Activated naive CD8-positive, alpha-beta T cell treated with anti-CD3 and anti-CD28 coated beads, Interleukin-2, amount 10 ng/mL, durations not matched to agents 7 days and 5 days (primary cell): ENCODE measurements around the gene SUSD3. TPM values are rescaled to one million over a fixed set of nuclear protein-coding genes. Genes with fewer than 3 reads are reported as not detected.

Source experiments
- ATAC-seq: fragments of 150-1000 bp; cut with Tn5 transposase; one replicate; pipeline ENCODE4 v1.10.0; 2021; ENCODE audit warnings: low read depth, moderate library complexity
- POLR2A ChIA-PET: fragments of 350-600 bp; sonication (Branson Sonifier 250); formaldehyde crosslinking; loops from one replicate; lab custom pipeline; 2021; ENCODE audit warnings: antibody characterized with exemption; lab: Charles Lee
- DNase-seq: peaks from one replicate; pipeline ENCODE4 v3.0.0; 2021
- H3K27ac Mint-ChIP-seq: one replicate; pipeline ENCODE4 v1.8.0; 2022; ENCODE audit warnings: mild to moderate bottlenecking, mixed read lengths
- H3K27me3 Mint-ChIP-seq: one replicate; pipeline ENCODE4 v1.8.0; 2022; ENCODE audit warnings: mild to moderate bottlenecking, moderate library complexity, mixed read lengths
- H3K36me3 Mint-ChIP-seq: one replicate; pipeline ENCODE4 v1.8.0; 2021; ENCODE audit warnings: mild to moderate bottlenecking, mixed read lengths
- H3K4me1 Mint-ChIP-seq: one replicate; pipeline ENCODE4 v1.8.0; 2021; ENCODE audit warnings: mixed read lengths
- H3K4me3 Mint-ChIP-seq: one replicate; pipeline ENCODE4 v1.8.0; 2022; ENCODE audit warnings: mild to moderate bottlenecking, moderate library complexity, mixed read lengths
- H3K9me3 Mint-ChIP-seq: one replicate; pipeline ENCODE4 v1.8.0; 2021; ENCODE audit warnings: mixed read lengths
- total RNA-seq, 2 experiments: library from RNA; stranded (reverse); gene quantifications; one replicate each; pipeline ENCODE4 v1.2.3, GENCODE V29; 2021

The SUSD3 gene
- total RNA-seq, 2 experiments from 2014 or later, result 68.0 to 70.4 TPM

DNA sequence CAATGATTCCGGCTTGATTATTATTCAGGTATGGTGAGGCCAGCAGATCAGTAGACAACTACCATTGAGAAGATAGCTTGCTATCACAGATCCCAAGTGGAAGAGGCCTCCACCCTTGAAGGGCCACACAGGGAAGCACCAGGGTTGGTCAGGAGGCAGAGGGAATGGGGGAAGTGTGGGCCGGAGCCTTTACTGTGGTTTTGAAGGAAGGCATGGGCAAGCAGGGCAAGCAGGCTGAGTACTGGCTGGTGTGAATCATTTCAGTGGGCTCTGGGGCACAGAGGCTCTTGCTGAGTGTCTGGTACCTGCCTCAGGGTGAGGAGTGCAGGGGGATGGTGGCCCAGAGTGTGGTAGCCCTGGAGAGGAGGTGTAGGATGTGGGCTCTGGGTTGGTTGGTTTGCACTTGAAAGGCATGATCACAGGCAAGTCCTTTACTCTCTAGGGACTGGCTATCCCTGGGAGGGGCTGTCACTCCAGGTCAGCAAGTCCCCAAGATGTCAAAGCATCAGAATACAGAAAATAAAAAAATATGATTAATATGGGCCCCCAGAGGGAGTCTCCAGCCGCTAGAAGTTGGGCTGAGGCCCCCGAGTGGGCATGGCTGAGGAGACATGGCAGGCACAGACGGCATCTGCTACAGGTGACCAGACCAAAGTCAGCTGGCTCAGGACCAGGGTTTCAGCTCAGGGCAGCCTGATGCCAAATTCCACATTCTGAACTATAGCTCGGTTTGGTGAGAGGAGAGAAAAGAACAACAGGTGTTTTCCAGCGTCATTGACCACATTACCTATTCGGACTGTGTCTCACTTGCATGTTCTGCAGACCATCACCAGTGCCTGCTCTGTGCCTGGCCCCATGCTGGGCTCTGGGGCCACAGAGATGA is 9.7 kb upstream of the SUSD3 start:
- ATAC-seq, result peak; percentile 88
- no peaks in the 10 kb centered on the region for H3K9me3 Mint-ChIP-seq
- H3K27ac Mint-ChIP-seq, result peak overlapping the region; percentile 61
- POLR2A ChIA-PET, result interaction anchor here (1.7 kb wide), 1 partner anchor 11 kb away, joined by 5 read pairs; no protein-coding TSS in a partner anchor
- H3K27me3 Mint-ChIP-seq, result peaks cover 2% of the 10 kb centered on the region
- H3K36me3 Mint-ChIP-seq, result no peaks in the 10 kb centered on the region
- peaks cover 18% of the 10 kb centered on the region for H3K4me1 Mint-ChIP-seq
- peak overlapping the region; percentile 11 for H3K4me3 Mint-ChIP-seq
- no peak for DNase-seq

DNA sequence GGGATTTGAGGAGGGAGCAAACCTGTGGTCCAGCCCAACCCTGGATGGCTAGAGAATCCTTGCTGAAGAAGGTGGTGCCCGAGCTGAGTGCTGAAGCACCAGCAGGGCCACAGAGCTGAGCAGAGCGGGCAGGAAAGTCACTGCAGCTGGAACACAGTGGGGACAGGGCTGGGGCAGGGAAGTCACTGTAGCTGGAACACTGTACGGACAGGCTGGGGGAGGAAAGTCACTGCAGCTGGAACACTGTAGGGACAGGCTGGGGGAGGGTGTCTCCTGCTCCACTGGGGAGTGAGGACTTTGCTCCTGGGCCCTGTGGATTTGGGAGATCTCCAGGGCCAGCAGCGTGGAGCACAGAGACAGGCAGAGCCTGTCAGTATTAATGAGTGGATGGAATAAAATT is 9.0 kb upstream of the SUSD3 start:
- POLR2A ChIA-PET, result interaction anchor here (0.7 to 1.7 kb wide), 2 partner anchors 10 to 404 kb away, joined by 3 to 5 read pairs; no protein-coding TSS in a partner anchor
- Mint-ChIP-seq H3K36me3 (no peaks in the 10 kb centered on the region), H3K27ac (no peak overlapping the region), H3K4me3 (no peak overlapping the region), H3K27me3 (peaks cover 2% of the 10 kb centered on the region), H3K4me1 (peaks cover 18% of the 10 kb centered on the region), H3K9me3 (no peaks in the 10 kb centered on the region)
- no peak for ATAC-seq
- no peak for DNase-seq

DNA sequence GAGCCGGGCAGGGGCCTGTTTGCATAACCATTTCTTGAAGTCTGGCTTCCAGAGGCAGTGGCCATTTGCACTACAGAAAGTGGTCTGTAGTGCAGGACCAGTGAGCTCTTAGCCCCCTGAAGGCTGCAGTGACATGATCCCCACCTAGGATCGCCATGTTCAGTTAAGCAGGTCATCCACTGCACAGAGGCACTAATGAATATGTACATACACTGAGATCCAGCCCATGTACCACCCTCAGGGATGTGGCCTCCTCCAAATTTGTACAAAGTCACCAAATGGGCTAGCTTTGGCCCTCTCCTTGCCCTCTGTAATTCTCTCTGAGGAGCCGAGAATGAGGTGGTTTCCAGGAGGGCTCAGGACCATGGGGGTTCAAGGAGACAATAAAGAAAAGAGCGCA is 8.3 kb upstream of the SUSD3 start:
- H3K36me3 Mint-ChIP-seq, result no peaks in the 10 kb centered on the region
- ATAC-seq, result no peak
- H3K4me3 Mint-ChIP-seq, result no peak overlapping the region
- no peaks in the 10 kb centered on the region for H3K9me3 Mint-ChIP-seq
- DNase-seq, result no peak
- no peak overlapping the region for H3K27ac Mint-ChIP-seq
- POLR2A ChIA-PET, result interaction anchor here (0.7 to 1.7 kb wide), 4 partner anchors 9 to 403 kb away, joined by 3 to 5 read pairs (median 3); no protein-coding TSS in a partner anchor
- H3K27me3 Mint-ChIP-seq, result no peaks in the 10 kb centered on the region
- peaks cover 20% of the 10 kb centered on the region for H3K4me1 Mint-ChIP-seq

DNA sequence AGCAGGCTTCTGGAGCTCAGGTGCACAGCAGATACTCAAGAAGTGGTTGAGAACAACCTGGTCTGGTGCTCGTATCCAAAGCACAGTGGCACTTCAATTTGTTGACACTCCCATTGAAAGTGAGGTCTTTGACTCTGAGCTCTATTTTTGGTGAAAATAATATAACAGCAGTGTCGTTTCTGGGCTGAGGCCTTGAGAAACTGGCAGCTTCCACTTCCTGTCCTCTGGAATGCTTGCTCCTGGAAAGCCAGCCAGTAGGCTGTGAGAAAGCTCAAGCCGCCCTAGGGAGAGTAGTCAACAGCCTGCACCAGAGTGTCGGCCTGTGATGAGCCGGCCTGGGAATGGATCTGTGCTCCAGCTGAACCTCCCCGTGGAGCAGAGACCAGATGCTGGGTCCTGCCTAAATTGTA is 6.8 kb upstream of the SUSD3 start:
- H3K27me3 Mint-ChIP-seq, result no peaks in the 10 kb centered on the region
- POLR2A ChIA-PET, result interaction anchor here (0.5 to 2.6 kb wide), 5 partner anchors 8 to 85 kb away, joined by 3 to 13 read pairs (median 3); partner anchors contain the start of gene CARD19
- no peaks in the 10 kb centered on the region for H3K36me3 Mint-ChIP-seq
- peak overlapping the region; percentile 21 for H3K27ac Mint-ChIP-seq
- H3K4me1 Mint-ChIP-seq, result peaks cover 21% of the 10 kb centered on the region
- no peaks in the 10 kb centered on the region for H3K9me3 Mint-ChIP-seq
- ATAC-seq (no peak), DNase-seq (no peak)
- H3K4me3 Mint-ChIP-seq, result no peak overlapping the region

DNA sequence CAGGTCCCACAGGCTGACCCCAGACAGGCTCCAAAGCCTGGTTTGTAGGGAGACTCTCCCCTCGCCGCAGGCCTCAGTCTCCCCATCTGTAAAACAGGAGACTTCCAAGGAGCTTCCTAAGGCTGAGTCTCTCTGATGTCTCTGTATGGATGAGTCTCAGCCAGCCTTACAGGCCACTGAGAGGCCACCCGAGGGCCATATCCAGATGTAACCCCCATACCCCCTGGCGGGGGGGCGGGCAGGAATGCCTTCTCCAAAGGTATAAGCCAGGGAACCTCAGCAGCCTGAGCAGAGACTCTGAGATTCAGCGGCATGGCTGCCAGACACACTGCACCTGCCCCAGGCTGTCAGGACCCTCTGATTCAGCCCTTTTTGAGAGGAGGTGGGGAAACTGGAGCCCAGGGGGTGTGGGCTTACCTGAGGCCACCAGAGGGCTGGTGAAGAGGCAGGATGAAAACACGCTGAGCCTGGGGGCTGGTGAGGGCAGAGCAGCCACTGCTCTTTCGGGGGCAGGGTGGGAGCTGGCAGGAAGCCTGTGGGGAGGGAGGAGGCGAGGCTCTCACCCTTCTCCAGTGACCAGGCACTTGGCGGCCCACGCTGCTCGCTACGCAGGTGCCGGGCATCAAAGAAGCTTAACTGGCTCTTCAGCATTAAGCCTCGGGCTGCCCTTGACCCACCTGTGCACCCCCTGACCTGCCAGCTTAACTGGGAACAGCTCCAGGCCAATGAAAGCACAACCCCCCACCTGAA is 5.5 kb upstream of the SUSD3 start:
- Mint-ChIP-seq H3K27ac (no peak overlapping the region), H3K4me1 (peaks cover 26% of the 10 kb centered on the region), H3K9me3 (no peaks in the 10 kb centered on the region), H3K27me3 (no peaks in the 10 kb centered on the region), H3K4me3 (no peak overlapping the region), H3K36me3 (no peaks in the 10 kb centered on the region)
- no peak for DNase-seq
- ATAC-seq, result peak; percentile 32
- POLR2A ChIA-PET, result interaction anchor here (0.5 to 2.6 kb wide), 7 partner anchors 11 to 109 kb away, joined by 3 to 13 read pairs (median 4); no protein-coding TSS in a partner anchor

DNA sequence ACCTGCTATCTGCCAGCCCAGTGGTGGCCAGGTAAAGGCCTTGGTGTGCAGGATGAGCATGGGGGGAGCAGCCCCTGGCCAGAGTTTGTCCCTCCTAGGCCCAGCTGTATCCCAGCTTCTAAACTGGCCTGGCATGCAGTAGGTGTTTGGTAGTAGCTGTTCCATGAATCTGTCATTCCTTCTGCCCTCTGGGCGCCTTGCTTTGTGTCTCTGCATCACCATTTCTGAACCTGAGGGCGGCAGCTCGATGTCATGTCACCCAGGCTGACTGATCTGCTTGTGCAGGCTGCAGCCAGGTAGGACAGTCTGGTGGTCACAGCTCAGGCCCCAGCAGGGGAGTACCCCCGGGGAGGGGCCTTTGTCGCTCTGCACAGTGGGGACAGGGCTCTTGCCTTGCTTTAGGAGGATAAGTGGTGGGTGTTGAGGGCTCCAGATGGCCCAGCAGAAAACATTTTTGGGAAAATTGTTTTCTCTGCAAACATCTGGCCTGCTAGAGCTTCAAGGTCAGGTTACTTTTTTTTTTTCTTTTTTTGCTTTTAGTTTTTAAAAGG is 4.6 kb upstream of the SUSD3 start:
- H3K27ac Mint-ChIP-seq, result no peak overlapping the region
- no peaks in the 10 kb centered on the region for H3K36me3 Mint-ChIP-seq
- ATAC-seq, result no peak
- no peaks in the 10 kb centered on the region for H3K27me3 Mint-ChIP-seq
- no peak overlapping the region for H3K4me3 Mint-ChIP-seq
- no peak for DNase-seq
- H3K9me3 Mint-ChIP-seq, result no peaks in the 10 kb centered on the region
- H3K4me1 Mint-ChIP-seq, result peaks cover 23% of the 10 kb centered on the region
- POLR2A ChIA-PET, result interaction anchor here (0.5 to 2.6 kb wide), 7 partner anchors 11 to 110 kb away, joined by 3 to 13 read pairs (median 6); partner anchors contain the start of gene CARD19

DNA sequence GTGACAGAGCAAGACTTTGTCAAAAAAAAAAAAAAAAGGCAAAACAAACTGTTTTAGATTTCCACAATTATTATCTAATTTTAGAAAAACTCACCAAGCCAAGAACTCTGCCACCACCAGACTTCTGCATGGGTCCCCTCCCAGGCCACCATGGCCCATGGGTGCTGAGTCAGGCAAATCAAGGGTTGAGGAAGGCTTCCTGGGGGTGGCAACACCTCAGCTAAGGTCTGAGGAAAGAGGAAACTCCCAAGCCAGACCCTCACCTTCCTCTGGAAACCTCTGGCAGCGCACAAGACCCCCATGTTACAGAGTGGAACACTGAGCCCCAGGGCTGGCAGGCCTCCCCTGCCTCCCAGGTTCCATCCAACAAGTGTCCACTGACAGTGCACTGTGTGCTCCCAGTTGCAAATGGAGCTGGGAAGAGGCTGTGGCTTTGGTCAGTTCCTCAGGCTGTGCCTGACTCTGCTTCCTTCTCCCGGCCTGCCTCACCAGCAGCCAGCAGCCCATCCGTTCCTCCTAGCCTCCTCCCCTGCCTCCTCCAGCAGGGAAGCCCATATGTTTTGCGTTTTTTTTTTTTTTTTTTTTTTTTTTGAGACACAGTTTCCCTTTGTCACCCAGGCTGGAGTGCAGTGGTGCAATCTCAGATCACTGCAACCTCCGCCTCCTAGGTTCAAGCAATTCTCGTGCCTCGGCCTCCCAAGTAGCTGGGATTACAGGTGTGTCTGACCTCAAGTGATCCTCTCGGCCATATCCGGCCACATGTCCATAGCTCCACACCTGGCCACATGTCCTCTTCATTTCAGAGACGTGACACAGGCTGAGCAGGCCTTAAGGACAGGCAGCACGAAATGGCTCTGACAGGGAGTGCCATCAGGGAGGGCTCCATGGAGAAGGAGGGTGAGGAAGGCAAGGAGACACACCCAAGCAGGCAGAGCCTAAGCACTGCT is 3.5 kb upstream of the SUSD3 start:
- no peak overlapping the region for H3K4me3 Mint-ChIP-seq
- H3K9me3 Mint-ChIP-seq, result no peaks in the 10 kb centered on the region
- DNase-seq (no peak), ATAC-seq (no peak)
- POLR2A ChIA-PET, result interaction anchor here (0.6 to 1.9 kb wide), 3 partner anchors 26 to 41 kb away, joined by 4 to 7 read pairs (median 6); partner anchors contain the start of gene CARD19
- H3K4me1 Mint-ChIP-seq, result peaks cover 18% of the 10 kb centered on the region
- no peaks in the 10 kb centered on the region for H3K36me3 Mint-ChIP-seq
- no peaks in the 10 kb centered on the region for H3K27me3 Mint-ChIP-seq
- H3K27ac Mint-ChIP-seq, result peak overlapping the region; percentile 64

DNA sequence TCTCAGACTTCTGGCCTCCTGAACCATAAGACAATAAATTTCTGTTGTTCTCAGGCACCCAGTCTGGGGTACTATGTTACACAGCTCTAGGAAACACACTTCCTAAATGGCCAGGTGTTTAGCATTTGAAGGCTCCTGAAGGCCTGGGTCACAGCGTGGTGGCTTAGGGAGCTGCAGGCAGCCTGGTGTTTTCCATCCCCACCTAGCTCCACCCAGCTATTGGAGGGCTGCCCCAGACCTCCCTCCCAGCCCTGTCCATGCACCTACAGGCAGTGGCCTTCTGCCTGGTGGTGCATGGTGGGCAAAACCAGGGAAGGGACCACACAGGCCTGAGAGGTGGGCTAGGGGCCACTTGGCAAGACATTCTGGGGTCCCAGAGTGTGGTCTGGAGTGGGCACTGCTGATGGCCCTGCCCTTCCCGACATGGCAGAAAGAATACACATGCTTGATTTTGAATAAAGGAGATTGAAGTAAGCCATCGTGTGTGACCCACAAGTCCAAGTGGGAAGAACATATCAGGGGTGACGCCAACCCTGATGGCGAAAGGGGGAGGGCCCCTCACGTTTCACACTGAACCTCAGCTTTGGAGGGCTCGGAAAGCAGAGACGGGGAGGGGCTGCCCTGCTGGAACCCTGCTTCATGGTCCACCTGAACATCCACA is 1.3 kb upstream of the SUSD3 start:
- peak overlapping the region; percentile 54 for H3K27ac Mint-ChIP-seq
- H3K36me3 Mint-ChIP-seq, result peaks cover under 1% of the 10 kb centered on the region
- POLR2A ChIA-PET, result interaction anchor here (1.1 to 2.5 kb wide), 2 partner anchors 10 to 28 kb away, joined by 5 to 8 read pairs; no protein-coding TSS in a partner anchor
- ATAC-seq, result no peak
- H3K27me3 Mint-ChIP-seq, result no peaks in the 10 kb centered on the region
- no peak overlapping the region for H3K4me3 Mint-ChIP-seq
- no peaks in the 10 kb centered on the region for H3K9me3 Mint-ChIP-seq
- peaks cover 40% of the 10 kb centered on the region for H3K4me1 Mint-ChIP-seq
- DNase-seq, result no peak

DNA sequence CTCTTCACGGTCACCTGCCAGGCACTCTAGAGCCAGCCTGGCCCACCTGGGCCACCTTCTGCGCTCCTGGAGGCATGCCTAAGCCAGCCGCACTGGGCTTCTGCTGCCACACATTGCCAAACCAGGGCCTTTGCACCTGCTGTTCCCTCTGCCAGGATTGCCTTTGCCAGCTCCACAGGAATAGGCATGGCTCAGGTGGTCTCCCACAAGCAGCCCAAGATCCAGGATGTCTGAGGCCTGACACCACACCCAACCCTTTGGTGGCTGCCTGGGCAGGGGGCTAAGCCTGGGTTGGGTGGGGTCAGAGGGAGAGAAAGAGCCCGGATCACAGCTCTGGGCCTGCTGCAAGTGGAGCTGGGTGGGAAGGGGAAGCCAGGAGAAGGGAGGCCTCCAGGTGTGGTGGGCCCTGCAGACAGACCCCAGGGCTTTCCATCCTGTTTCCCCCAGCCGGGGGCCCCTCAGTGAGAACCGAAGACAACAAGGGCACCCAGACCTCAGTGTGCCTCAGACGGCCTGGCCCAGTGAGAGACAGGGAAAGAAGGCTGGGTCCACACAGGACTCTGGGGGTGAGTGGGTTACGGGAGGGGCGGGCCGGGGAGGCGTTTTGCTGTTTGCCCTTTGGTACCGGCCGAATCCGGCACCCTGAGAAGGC is 672 bp upstream of the SUSD3 start:
- Mint-ChIP-seq H3K4me3 (peak overlapping the region; percentile 61), H3K36me3 (peaks cover 4% of the 10 kb centered on the region), H3K27ac (peak overlapping the region; percentile 79), H3K9me3 (no peaks in the 10 kb centered on the region), H3K27me3 (no peaks in the 10 kb centered on the region), H3K4me1 (peaks cover 43% of the 10 kb centered on the region)
- ATAC-seq, result peak; percentile 14
- no peak for DNase-seq
- POLR2A ChIA-PET, result interaction anchor here (2.5 kb wide), 1 partner anchor 29 kb away, joined by 8 read pairs; no protein-coding TSS in a partner anchor

DNA sequence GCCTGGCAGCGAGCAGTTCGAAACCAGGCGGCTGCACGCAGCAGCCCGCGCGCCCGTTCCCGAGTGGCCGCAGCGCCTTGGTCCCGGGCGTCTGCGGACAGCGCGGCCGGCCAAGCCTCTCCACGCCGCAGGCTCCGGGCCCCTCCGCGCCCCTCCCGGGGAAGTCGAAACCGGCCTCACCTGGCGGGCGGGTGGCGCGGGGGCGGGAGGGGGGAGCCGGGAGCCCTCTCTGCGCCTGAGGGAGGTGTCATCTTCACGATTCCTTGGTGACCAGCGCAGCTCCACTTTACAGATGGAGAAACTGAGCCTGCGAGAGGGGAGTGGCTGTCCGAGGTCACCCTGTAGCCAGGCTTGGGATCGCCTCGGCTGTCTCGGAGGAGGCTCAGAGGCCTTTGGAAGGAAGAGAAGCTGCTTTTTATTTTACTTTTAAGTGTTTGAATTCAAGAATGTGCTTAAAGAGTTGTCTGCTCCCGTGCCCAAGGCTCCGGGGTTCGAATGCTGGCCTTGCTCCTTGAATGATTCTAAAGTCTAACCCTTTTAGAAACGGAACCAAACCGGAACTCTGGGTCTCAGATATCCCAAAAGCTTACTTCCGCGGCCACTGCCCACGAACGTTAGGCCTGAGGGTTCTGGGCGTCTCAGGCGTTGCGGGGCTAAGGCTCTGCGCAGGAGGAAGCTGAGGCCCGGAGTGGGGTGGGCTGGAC is 662 bp downstream of the SUSD3 start:
- H3K27me3 Mint-ChIP-seq, result no peaks in the 10 kb centered on the region
- H3K9me3 Mint-ChIP-seq, result no peaks in the 10 kb centered on the region
- H3K4me3 Mint-ChIP-seq, result peak overlapping the region; percentile 95
- DNase-seq, result peak; percentile 65
- POLR2A ChIA-PET, result interaction anchor here (0.6 to 3.2 kb wide), 16 partner anchors 8 to 96 kb away, joined by 3 to 39 read pairs (median 4); partner anchors contain the start of genes CARD19 and NINJ1
- peak; percentile 9 for ATAC-seq
- peaks cover 5% of the 10 kb centered on the region for H3K36me3 Mint-ChIP-seq
- H3K27ac Mint-ChIP-seq, result peak overlapping the region; percentile 93
- peaks cover 44% of the 10 kb centered on the region for H3K4me1 Mint-ChIP-seq
